A549 (cell line): ENCODE measurements around the gene KCP.

Experiments used
- CEBPB ChIP-seq, 2 experiments: fragments of >200 bp in 1 of 2; sonication (Bioruptor Twin) in 1 of 2; formaldehyde crosslinking in 1 of 2; IDR thresholded peaks; 2 replicates each; pipeline ENCODE4 v1.6.1; 2012 to 2016
- CHD4 ChIP-seq: fragments of 200-600 bp; sonication (generic); IDR thresholded peaks from 2 replicates; pipeline ENCODE4 v1.6.1; 2016; ENCODE audit warnings: antibody characterized with exemption, mild to moderate bottlenecking, borderline replicate concordance
- CTCF ChIP-seq: fragments of >200 bp; sonication (Bioruptor Twin); formaldehyde crosslinking; IDR thresholded peaks from 3 replicates; pipeline ENCODE4 v1.5.1; 2016
- EHMT2 ChIP-seq: fragments of 200-600 bp; sonication (generic); IDR thresholded peaks from 2 replicates; pipeline ENCODE4 v1.6.1; 2016; ENCODE audit warnings: antibody characterized with exemption, low read depth, mild to moderate bottlenecking, moderate library complexity
- EP300 ChIP-seq, 2 experiments: fragments of >200 bp; sonication (Bioruptor Twin); formaldehyde crosslinking; IDR thresholded peaks; 2 replicates in 1 of 2; 3 replicates in 1 of 2; pipeline ENCODE4 v1.6.1; 2016 to 2017
- NPAS2 ChIP-seq: fragments of 250-450 bp; sonication (Bioruptor Pico); IDR thresholded peaks from 2 replicates; pipeline ENCODE4 v1.8.0; 2022; ENCODE audit warnings: mild to moderate bottlenecking, moderate library complexity, borderline replicate concordance
- POLR2A ChIP-seq: IDR thresholded peaks from 2 replicates; pipeline ENCODE4 v1.6.1; 2012; ENCODE audit warnings: mild to moderate bottlenecking, low read length
- REST ChIP-seq: fragments of 200-600 bp; sonication (generic); IDR thresholded peaks from 2 replicates; pipeline ENCODE4 v1.6.1; 2016; ENCODE audit warnings: antibody characterized with exemption, mild to moderate bottlenecking, moderate library complexity
- RNF2 ChIP-seq: fragments of 200-600 bp; sonication (generic); IDR thresholded peaks from 2 replicates; pipeline ENCODE4 v1.6.1; 2016; ENCODE audit warnings: low read depth, mild to moderate bottlenecking, antibody characterized with exemption, moderate library complexity, borderline replicate concordance
- USF2 ChIP-seq: fragments of 450-650 bp; IDR thresholded peaks from 2 replicates; pipeline ENCODE4 v1.6.1; 2014; ENCODE audit warnings: antibody characterized with exemption
- ZNF302 ChIP-seq: fragments of 250-450 bp; sonication (Bioruptor Pico); IDR thresholded peaks from 2 replicates; pipeline ENCODE4 v1.9.0; 2021; ENCODE audit warnings: inconsistent platforms, mild to moderate bottlenecking, moderate library complexity

- TF ChIP-seq CEBPB (IDR thresholded peaks at IDR 0.05) (no peak), POLR2A (no peak), CTCF (no peak), EP300 (IDR thresholded peaks at IDR 0.05) (no peak), CHD4 (no peak), REST (no peak), EHMT2 (no peak), NPAS2 (CRISPR knock-in tag) (no peak), USF2 (no peak), RNF2 (no peak), ZNF302 (no peak)
Observed at GRCh38 chr7:128945668-128946366, 35.3 kb upstream of the KCP start.
